HepG2 (cell line): ENCODE data around the gene ALKBH5. TPM values are rescaled to one million over a fixed set of nuclear protein-coding genes. Genes with fewer than 3 reads are reported as not detected.

Experiments
- CBX5 ChIP-seq: sonication (generic); formaldehyde crosslinking; IDR thresholded peaks from 2 replicates; pipeline ENCODE4 v1.4.0; 2020; ENCODE audit warnings: missing genetic modification reagents, borderline replicate concordance
- CREM ChIP-seq, 2 experiments: sonication (generic) in 1 of 2; formaldehyde crosslinking in 1 of 2; IDR thresholded peaks; 2 replicates each; pipeline versions ENCODE4 v1.4.0 to v1.6.1; 2016 to 2020; ENCODE audit warnings: antibody characterized with exemption in 1 of 2, mild to moderate bottlenecking in 1 of 2, missing genetic modification reagents in 1 of 2
- FOSL1 ChIP-seq: sonication (generic); formaldehyde crosslinking; IDR thresholded peaks from 2 replicates; pipeline ENCODE4 v1.9.0; 2021; ENCODE audit warnings: missing genetic modification reagents, borderline replicate concordance
- FOXC1 ChIP-seq: sonication (generic); formaldehyde crosslinking; IDR thresholded peaks from 2 replicates; pipeline ENCODE4 v1.8.0; 2022; ENCODE audit warnings: mild to moderate bottlenecking, missing genetic modification reagents, borderline replicate concordance
- FOXO1 ChIP-seq: sonication (generic); formaldehyde crosslinking; IDR thresholded peaks from 2 replicates; pipeline ENCODE4 v1.4.0; 2020; ENCODE audit warnings: missing genetic modification reagents
- GABPA ChIP-seq, 2 experiments: IDR thresholded peaks; 2 replicates each; pipeline ENCODE4 v1.6.1; 2011 to 2016; ENCODE audit warnings: low read depth in 2 of 2, low read length in 1 of 2, missing biosample characterization in 1 of 2, missing genetic modification characterization in 1 of 2
- HDAC1 ChIP-seq: sonication (generic); formaldehyde crosslinking; IDR thresholded peaks from 2 replicates; pipeline ENCODE4 v1.5.1; 2020; ENCODE audit warnings: mild to moderate bottlenecking, missing genetic modification reagents
- KLF12 ChIP-seq: sonication (generic); formaldehyde crosslinking; IDR thresholded peaks from 2 replicates; pipeline ENCODE4 v1.4.0; 2020; ENCODE audit warnings: missing genetic modification reagents, borderline replicate concordance
- KMT2B ChIP-seq: IDR thresholded peaks from 2 replicates; pipeline ENCODE4 v1.6.1; 2016; ENCODE audit warnings: missing genetic modification reagents, missing compliant biosample characterization
- MIER2 ChIP-seq: IDR thresholded peaks from 2 replicates; pipeline ENCODE4 v1.6.1; 2016; ENCODE audit warnings: missing biosample characterization, missing genetic modification reagents
- NR2F6 ChIP-seq, 2 experiments: IDR thresholded peaks; 2 replicates each; pipeline ENCODE4 v1.6.1; 2016; ENCODE audit warnings: antibody characterized with exemption in 1 of 2, mild to moderate bottlenecking in 1 of 2
- RARA ChIP-seq: IDR thresholded peaks from 2 replicates; pipeline ENCODE4 v1.6.1; 2016; ENCODE audit warnings: missing genetic modification reagents, missing compliant biosample characterization
- RFXAP ChIP-seq: sonication (generic); formaldehyde crosslinking; IDR thresholded peaks from 2 replicates; pipeline ENCODE4 v1.4.0; 2020; ENCODE audit warnings: missing genetic modification reagents, borderline replicate concordance
- SMAD1 ChIP-seq: sonication (generic); formaldehyde crosslinking; IDR thresholded peaks from 2 replicates; pipeline ENCODE4 v1.4.0; 2020; ENCODE audit warnings: missing genetic modification reagents, low read depth, mild to moderate bottlenecking, borderline replicate concordance
- TARDBP ChIP-seq: sonication (generic); formaldehyde crosslinking; IDR thresholded peaks from 2 replicates; pipeline ENCODE4 v1.8.0; 2022; ENCODE audit warnings: mild to moderate bottlenecking, missing genetic modification reagents
- ZBTB7B ChIP-seq: sonication (generic); formaldehyde crosslinking; IDR thresholded peaks from 2 replicates; pipeline ENCODE4 v1.4.0; 2020; ENCODE audit warnings: missing genetic modification reagents
- ZNF207 ChIP-seq: fragments of 450-650 bp; IDR thresholded peaks from 2 replicates; pipeline ENCODE4 v1.6.1; 2016; ENCODE audit warnings: antibody characterized with exemption, borderline replicate concordance
- ZNF232 ChIP-seq: sonication (generic); formaldehyde crosslinking; IDR thresholded peaks from 2 replicates; pipeline ENCODE4 v1.4.0; 2020; ENCODE audit warnings: missing genetic modification reagents, borderline replicate concordance
- ZNF431 ChIP-seq: sonication (generic); formaldehyde crosslinking; IDR thresholded peaks from 2 replicates; pipeline ENCODE4 v1.9.0; 2022; ENCODE audit warnings: missing genetic modification reagents, low read depth, mild to moderate bottlenecking, borderline replicate concordance
- ZNF501 ChIP-seq: sonication (generic); formaldehyde crosslinking; IDR thresholded peaks from 2 replicates; pipeline ENCODE4 v1.5.1; 2020; ENCODE audit warnings: mild to moderate bottlenecking, moderate library complexity, missing genetic modification reagents
- ZNF768 ChIP-seq: sonication (generic); formaldehyde crosslinking; IDR thresholded peaks from 2 replicates; pipeline ENCODE4 v1.4.0; 2020; ENCODE audit warnings: missing genetic modification reagents
- ZNF776 ChIP-seq: sonication (generic); formaldehyde crosslinking; IDR thresholded peaks from 2 replicates; pipeline ENCODE4 v1.4.0; 2020; ENCODE audit warnings: mild to moderate bottlenecking, missing genetic modification reagents
- polyA plus RNA-seq, 8 experiments: library from polyadenylated mRNA; depleted of rRNA in 3 of 8; stranded (reverse) in 7 of 8; unstranded in 1 of 8; fragments of >200 nt; fragmentation: Illumina TruSeq in 4 of 8; extraction: Trizol in 4 of 8; gene quantifications; 2 replicates each; pipeline versions ENCODE4 v1.2.1 to v1.2.3, GENCODE V29; 2011 to 2016; ENCODE audit warnings: low read depth in 4 of 8, missing spikeins in 1 of 8, mixed read lengths in 1 of 8; ENCODE audit not compliant: insufficient read depth in 1 of 8
- total RNA-seq, 5 experiments: library from RNA; depleted of rRNA; stranded (reverse); fragments of >200 nt; fragmentation: Illumina TruSeq; extraction: Trizol; gene quantifications; 2 replicates each; pipeline ENCODE4 v1.2.3, GENCODE V29; 2016; ENCODE audit warnings: low read depth in 1 of 5
- TF ChIP-seq, protein P1 (sequence below): sonication (generic); formaldehyde crosslinking; IDR thresholded peaks from 2 replicates; pipeline ENCODE4 v1.8.0; 2022; ENCODE audit warnings: missing genetic modification reagents, mild to moderate bottlenecking, inconsistent platforms, borderline replicate concordance
- TF ChIP-seq, protein P2 (sequence below): sonication (generic); formaldehyde crosslinking; IDR thresholded peaks from 2 replicates; pipeline ENCODE4 v1.4.0; 2020; ENCODE audit warnings: missing genetic modification reagents
- TF ChIP-seq, protein P3 (sequence below): sonication (generic); formaldehyde crosslinking; IDR thresholded peaks from 2 replicates; pipeline ENCODE4 v1.4.0; 2020; ENCODE audit warnings: mild to moderate bottlenecking, missing genetic modification reagents

Gene ALKBH5
- total and polyA plus RNA-seq, 2 of the 13 experiments (the other 11 are each of a cell fraction or from before 2014, with no cell fraction given): 68.9 to 76.9 TPM

DNA sequence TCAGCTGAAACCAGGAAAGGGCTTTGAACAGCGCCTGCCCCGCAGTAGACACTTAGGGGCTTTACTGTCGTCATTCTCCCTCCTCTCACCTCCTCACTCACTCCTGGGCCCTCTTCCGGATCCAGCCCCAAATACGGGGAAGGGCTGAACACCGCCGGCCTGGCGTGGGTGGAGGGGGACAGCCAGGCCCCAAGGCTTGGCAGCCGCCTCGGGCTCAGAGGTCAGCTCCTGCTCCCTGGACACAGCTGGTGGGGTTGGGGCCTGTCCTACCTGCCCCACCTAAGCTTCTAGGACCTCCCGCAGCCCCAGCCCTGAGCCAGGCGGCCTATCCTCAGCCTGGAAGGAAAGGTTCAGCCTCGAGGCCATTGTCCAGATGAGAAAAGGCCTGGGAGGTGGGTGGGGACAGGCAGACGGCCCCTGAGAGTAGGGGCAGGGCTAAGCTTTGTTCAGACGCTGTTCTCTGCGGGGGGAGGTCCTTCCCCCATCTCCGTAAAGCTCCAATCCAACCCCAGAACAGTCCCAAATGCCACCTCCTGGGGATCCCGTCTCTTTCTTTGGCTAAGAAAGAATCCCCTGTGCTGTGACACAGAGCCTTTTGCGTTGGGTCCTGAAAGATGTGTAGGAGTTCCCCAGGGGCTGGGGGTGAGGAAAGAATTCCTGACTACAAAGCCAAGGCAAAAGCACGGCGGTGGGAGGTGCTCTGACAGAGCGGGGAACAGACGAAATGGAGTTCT is 40.9 kb downstream of the ALKBH5 start (continued):
- TF ChIP-seq ZNF232 (0 out of 2 replicates have a peak, but pooled peaks have one; percentile 56), RFXAP (CRISPR knock-in tag) (0 out of 2 replicates have a peak, but pooled peaks have one; percentile 45), KMT2B (peak; percentile 21; the same call in 1 of the 2 replicates), FOXO1 (CRISPR knock-in tag) (0 out of 2 replicates have a peak, but pooled peaks have one; percentile 23), ZNF431 (CRISPR knock-in tag) (0 out of 2 replicates have a peak, but pooled peaks have one; percentile 43), ZBTB7B (CRISPR knock-in tag) (peak; percentile 52; the same call in 1 of the 2 replicates), CBX5 (CRISPR knock-in tag) (no peak; the same call in 1 of the 2 replicates), FOXC1 (0 out of 2 replicates have a peak, but pooled peaks have one; percentile 13), NR2F6 (IDR thresholded peaks at IDR 0.05) (no peak; the same call in 1 of the 2 replicates), NR2F6 (CRISPR knock-in tag; IDR thresholded peaks at IDR 0.05) (peak; percentile 22; the same call in 1 of the 2 replicates), ZNF768 (CRISPR knock-in tag) (0 out of 2 replicates have a peak, but pooled peaks have one; percentile 16), ZNF776 (CRISPR knock-in tag) (no peak), GABPA (IDR thresholded peaks at IDR 0.05; ENCODE audit: low read depth, low read length) (no peak), GABPA (CRISPR knock-in tag; IDR thresholded peaks at IDR 0.05; ENCODE audit: low read depth) (no peak), MIER2 (CRISPR knock-in tag) (0 out of 2 replicates have a peak, but pooled peaks have one; percentile 13), ZNF501 (0 out of 2 replicates have a peak, but pooled peaks have one; percentile 34), CREM (IDR thresholded peaks at IDR 0.05) (0 out of 2 replicates have a peak, but pooled peaks have one; percentile 1), CREM (CRISPR knock-in tag; IDR thresholded peaks at IDR 0.05) (no peak), ZNF207 (no peak), SMAD1 (CRISPR knock-in tag) (0 out of 2 replicates have a peak, but pooled peaks have one; percentile 3), HDAC1 (no peak), KLF12 (peak; percentile 72; the same call in 1 of the 2 replicates), FOSL1 (CRISPR knock-in tag) (no peak), TARDBP (0 out of 2 replicates have a peak, but pooled peaks have one; percentile 45), RARA (peak; percentile 8; the same call in 1 of the 2 replicates)
- TF ChIP-seq, protein P1, sequence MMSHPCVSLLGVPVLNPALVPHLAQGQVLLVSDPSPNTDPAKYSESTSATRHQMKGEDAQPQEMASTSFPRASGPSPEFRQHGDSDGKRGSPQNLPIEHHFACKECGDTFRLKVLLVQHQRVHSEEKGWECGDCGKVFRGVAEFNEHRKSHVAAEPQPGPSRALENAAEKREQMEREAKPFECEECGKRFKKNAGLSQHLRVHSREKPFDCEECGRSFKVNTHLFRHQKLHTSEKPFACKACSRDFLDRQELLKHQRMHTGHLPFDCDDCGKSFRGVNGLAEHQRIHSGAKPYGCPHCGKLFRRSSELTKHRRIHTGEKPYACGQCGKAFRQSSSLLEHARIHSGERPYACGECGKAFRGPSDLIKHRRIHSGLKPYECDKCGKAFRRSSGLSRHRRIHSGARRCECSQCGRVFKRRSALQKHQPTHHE (CRISPR knock-in tag): 0 out of 2 replicates have a peak, but pooled peaks have one; percentile 63
- TF ChIP-seq, protein P2, sequence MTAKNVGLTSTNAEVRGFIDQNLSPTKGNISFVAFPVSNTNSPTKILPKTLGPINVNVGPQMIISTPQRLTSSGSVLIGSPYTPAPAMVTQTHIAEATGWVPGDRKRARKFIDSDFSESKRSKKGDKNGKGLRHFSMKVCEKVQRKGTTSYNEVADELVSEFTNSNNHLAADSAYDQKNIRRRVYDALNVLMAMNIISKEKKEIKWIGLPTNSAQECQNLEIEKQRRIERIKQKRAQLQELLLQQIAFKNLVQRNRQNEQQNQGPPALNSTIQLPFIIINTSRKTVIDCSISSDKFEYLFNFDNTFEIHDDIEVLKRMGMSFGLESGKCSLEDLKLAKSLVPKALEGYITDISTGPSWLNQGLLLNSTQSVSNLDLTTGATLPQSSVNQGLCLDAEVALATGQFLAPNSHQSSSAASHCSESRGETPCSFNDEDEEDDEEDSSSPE (CRISPR knock-in tag): peak; percentile 30; the same call in 1 of the 2 replicates
- TF ChIP-seq, protein P3, sequence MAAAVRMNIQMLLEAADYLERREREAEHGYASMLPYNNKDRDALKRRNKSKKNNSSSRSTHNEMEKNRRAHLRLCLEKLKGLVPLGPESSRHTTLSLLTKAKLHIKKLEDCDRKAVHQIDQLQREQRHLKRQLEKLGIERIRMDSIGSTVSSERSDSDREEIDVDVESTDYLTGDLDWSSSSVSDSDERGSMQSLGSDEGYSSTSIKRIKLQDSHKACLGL: peak; percentile 31; the same call in 1 of the 2 replicates
